ENCODE data around the gene AKR1E2. TPM values are rescaled to one million over a fixed set of nuclear protein-coding genes. Genes with fewer than 3 reads are reported as not detected.

The AKR1E2 gene
- total and polyA plus RNA-seq, 9 of the 15 experiments (the other 6 are each of a cell fraction or from before 2014, with no cell fraction given) = 4.2 to 16.6 (median 9.8) TPM

GRCh38 chr10:4882704-4883078, 56.7 kb downstream of the AKR1E2 start (continued):
- no peak for TF ChIP-seq WHSC1 (IDR thresholded peaks at IDR 0.05; ENCODE audit: low read length)
- peak in 1 of 3 experiments; percentile 58 for TF ChIP-seq YY1 (IDR thresholded peaks at IDR 0.05; ENCODE audit: borderline replicate concordance in 1 of 3, control insufficient read depth in 1 of 3, extremely low read depth in 1 of 3, insufficient read depth in 3 of 3, insufficient read length in 1 of 3, insufficient replicate concordance in 2 of 3, low read depth in 1 of 3, low read length in 2 of 3)
- no peak for TF ChIP-seq ZBTB26 (CRISPR knock-in tag; IDR thresholded peaks at IDR 0.05)
- TF ChIP-seq ARHGAP35 (IDR thresholded peaks at IDR 0.05; ENCODE audit: partially characterized antibody) = no peak
- TF ChIP-seq ZBTB7A (IDR thresholded peaks at IDR 0.05; ENCODE audit: borderline replicate concordance, control insufficient read depth, low read depth, low read length) = no peak
- TF ChIP-seq SLC30A9 (CRISPR knock-in tag; IDR thresholded peaks at IDR 0.05) = no peak
- TF ChIP-seq ZNF121 (CRISPR knock-in tag; conservative IDR thresholded peaks at IDR 0.05) = no peak
- TF ChIP-seq POLR2B (IDR thresholded peaks at IDR 0.05; ENCODE audit: low read depth, partially characterized antibody) = no peak
- TF ChIP-seq NONO (IDR thresholded peaks at IDR 0.05; ENCODE audit: low read depth in 2 of 2, low read length in 1 of 2) = no peak
- no peak for TF ChIP-seq GTF2F1 (IDR thresholded peaks at IDR 0.05; ENCODE audit: low read depth, low read length)
